ENCODE data around the gene LRP1B.
"Not testable (repeated sequence)": the region's sequence is repeated elsewhere in the genome, so short reads cannot be mapped to it uniquely, and the experiment has no call there.

The LRP1B gene

GRCh38 chr2:140288726-140289125, 1842.1 kb downstream of the LRP1B start:
- no peak for DNase-seq (ENCODE audit: low read depth in 2 of 3, low spot score in 1 of 3)

DNA sequence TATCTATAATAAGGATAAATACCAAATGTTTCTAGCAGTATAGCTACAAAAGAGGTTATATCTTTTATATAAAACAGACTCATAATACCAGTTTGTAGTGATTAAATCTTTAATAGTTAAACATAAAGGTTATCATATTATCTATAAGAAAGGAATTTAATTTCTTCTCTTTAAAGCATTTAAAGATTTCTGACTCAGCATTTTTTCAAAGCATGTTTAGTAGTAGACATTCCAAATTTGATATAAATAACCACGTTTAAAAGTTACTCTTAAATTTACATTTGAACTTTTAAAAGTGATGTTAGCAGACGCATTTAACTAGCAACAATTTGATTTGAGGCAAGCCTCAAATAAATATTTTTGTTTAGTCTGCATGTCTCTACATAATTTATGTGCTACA, 1842.6 kb downstream of the LRP1B start:
- DNase-seq (ENCODE audit: low read depth in 2 of 3, low spot score in 1 of 3): no peak

GRCh38 chr2:140286377-140286776, 1844.4 kb downstream of the LRP1B start:
- no peak for DNase-seq (ENCODE audit: low read depth in 2 of 3, low spot score in 1 of 3)

DNA sequence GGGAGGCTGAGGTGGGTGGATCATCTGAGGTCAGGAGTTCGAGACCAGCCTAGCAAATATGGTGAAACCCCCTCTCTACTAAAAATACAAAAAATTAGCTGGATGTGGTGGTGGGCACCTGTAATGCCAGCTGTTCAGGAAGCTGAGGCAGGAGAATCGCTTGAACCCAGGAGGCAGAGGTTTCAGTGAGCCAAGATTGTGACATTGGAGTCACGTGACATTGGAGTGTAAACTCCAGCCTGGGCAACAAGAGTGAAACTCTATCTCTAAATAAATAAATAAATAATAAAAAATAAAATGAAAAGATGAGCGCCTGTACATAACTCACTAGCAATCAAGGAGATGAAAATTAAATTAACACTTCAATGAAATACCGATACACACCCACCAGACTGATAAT, 1853.5 kb downstream of the LRP1B start:
- DNase-seq (ENCODE audit: low read depth in 2 of 3, low spot score in 1 of 3): not testable (repeated sequence)

- no peak for DNase-seq (ENCODE audit: low read depth in 2 of 3, low spot score in 1 of 3)
Measured at GRCh38 chr2:140276661-140277060, 1854.2 kb downstream of the LRP1B start.

- DNase-seq (ENCODE audit: low read depth in 2 of 3, low spot score in 1 of 3): no peak
Measured at GRCh38 chr2:140275427-140275826, 1855.4 kb downstream of the LRP1B start.

DNA sequence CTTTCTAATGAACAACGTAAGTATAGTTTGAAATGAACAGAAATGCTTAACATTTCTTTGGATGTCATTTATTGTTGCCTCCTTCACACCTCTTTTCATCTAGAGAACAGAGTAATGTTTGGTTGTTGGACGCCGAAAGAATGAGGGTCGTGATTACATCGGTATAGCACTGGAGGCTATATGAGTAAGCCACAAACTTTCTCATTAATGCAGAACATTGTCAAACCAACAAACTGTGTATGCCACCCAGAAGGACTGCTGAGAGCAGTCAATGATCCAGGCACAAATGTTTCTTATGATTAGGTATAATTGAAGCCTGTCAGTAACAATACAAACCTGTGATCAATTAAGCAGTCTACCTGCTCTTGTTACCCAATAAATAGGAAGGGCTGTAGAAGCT, 1855.9 kb downstream of the LRP1B start:
- no peak for DNase-seq (ENCODE audit: low read depth in 2 of 3, low spot score in 1 of 3)

DNA sequence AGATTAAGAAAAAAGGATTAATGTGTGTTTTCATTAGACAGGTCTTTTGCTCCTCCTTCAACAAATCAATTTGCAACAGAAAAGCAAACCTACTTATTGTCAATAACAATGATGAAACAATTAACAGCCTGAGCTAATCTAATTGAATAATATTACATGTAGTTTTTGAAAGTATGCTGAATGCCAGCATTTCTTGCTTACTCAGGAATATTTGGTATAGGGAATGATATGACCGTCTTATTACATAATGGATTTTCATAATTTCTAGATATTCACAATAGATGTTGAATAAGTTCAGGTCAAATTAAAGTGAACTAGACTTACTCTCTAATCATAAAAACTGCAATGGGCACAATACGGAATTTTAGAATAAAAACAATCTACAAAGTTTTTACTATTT, 1856.9 kb downstream of the LRP1B start:
- DNase-seq (ENCODE audit: low read depth in 2 of 3, low spot score in 1 of 3): no peak

- DNase-seq (ENCODE audit: low read depth in 2 of 3, low spot score in 1 of 3): no peak
Measured at GRCh38 chr2:140273408-140273807, 1857.4 kb downstream of the LRP1B start.

- DNase-seq (ENCODE audit: low read depth in 2 of 3, low spot score in 1 of 3): no peak
Measured at GRCh38 chr2:140270224-140270623, 1860.6 kb downstream of the LRP1B start.

- DNase-seq (ENCODE audit: low read depth in 2 of 3, low spot score in 1 of 3): no peak
Measured at GRCh38 chr2:140269000-140269399, 1861.8 kb downstream of the LRP1B start.

GRCh38 chr2:140262908-140263307, 1867.9 kb downstream of the LRP1B start:
- no peak for DNase-seq (ENCODE audit: low read depth in 2 of 3, low spot score in 1 of 3)

- DNase-seq (ENCODE audit: low read depth in 2 of 3, low spot score in 1 of 3): no peak
Measured at GRCh38 chr2:140257692-140258300, 1873.0 kb downstream of the LRP1B start.

DNA sequence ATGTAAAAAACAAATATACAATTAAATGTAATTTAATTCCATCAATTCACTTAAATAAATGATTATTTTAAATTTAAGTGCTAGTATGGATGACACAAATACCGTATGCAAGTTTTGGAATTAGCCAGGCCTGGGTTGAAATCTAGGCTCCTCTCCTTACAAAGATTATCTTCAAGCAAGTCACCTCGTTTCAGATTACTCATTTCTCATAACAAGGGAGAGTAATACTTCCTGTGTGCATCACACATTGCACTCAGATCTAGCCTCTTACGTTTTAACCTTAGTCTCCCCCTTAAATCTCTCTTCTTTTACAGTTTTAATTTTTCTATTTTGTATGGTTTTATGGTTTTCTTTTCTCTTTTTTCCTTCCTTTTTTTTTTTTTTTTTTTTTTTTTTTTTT, 1874.7 kb downstream of the LRP1B start:
- no peak for DNase-seq (ENCODE audit: low read depth in 2 of 3, low spot score in 1 of 3)

GRCh38 chr2:140249821-140250220, 1881.0 kb downstream of the LRP1B start:
- no peak for DNase-seq (ENCODE audit: low read depth in 2 of 3, low spot score in 1 of 3)

DNA sequence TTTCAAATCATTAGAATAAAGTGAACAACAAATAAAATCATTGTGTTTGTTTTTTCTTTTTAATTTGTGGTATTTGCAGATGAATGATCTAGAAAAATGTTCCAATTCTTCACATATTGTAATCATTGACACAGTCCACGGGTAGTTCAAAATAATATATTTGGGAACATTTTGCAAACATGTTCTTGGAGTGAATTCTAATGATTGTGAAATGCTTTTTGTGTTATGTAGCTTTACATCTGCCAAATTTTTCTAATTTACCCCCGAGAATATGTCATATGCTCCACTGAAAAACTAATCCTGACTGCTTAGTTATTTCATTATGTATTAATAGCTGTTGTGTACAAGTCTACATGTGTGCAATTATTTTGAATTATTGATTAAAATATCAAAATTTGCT, 1882.2 kb downstream of the LRP1B start:
- no peak for DNase-seq (ENCODE audit: low read depth in 2 of 3, low spot score in 1 of 3)

DNA sequence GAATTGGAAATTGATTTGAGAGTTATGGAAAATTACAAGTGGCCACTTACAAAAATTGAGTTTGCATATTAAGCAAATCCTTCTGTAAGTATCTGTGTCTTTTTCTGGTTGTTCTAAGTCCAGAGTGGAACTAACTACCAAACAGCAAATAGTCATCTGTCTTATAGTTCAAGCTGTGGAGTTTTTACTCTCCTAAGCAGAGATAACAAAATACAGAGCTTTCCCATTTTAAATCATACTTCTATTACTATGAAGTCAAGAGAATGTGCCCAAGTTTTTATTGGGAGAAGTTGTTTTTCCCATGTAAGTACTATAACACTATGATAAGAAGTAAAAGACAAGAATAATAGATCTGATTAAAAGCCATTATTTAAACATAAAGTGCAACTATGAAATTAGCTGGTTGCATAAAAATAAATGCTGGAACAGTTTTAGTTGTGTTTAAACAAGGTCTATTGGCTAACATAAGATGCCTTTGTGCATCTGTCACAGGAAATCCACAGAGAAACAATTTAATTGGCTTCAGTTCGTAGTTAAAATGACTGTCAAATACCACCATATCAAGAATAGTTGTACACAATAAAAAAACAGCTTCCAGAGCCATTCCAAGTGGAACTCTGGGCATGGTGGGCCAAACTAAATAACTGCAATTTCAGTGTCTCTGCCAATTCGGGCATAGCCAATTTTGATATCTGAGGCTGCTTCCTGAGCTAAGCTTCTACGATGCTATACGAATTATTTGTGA, 1883.2 kb downstream of the LRP1B start:
- no peak for DNase-seq (ENCODE audit: low read depth in 2 of 3, low spot score in 1 of 3)

- DNase-seq (ENCODE audit: low read depth in 2 of 3, low spot score in 1 of 3): no peak
Measured at GRCh38 chr2:140246957-140247356, 1883.9 kb downstream of the LRP1B start.

- no peak for DNase-seq (ENCODE audit: low read depth in 2 of 3, low spot score in 1 of 3)
Measured at GRCh38 chr2:140246058-140246457, 1884.8 kb downstream of the LRP1B start.

- no peak for DNase-seq (ENCODE audit: low read depth in 2 of 3, low spot score in 1 of 3)
Measured at GRCh38 chr2:140242889-140243288, 1887.9 kb downstream of the LRP1B start.

DNA sequence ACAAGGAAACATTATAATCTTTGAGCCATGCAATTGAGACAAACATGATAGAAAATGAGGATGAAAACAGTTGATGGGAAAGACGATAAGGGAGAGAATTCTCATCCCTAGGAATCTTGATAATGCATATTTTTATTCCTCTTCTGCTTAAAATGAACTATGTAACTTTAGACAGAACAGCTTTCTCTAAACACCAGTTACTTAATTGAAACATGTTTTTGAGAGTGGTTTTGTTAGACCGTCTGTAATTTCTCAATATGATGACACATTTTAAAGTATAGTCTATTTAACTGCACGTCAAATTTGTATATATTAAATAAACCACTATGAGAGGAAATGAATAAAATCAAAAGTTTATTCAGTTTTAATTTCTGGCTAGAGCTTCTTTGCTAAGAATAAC, 1896.7 kb downstream of the LRP1B start:
- DNase-seq (ENCODE audit: low read depth in 2 of 3, low spot score in 1 of 3): no peak

DNA sequence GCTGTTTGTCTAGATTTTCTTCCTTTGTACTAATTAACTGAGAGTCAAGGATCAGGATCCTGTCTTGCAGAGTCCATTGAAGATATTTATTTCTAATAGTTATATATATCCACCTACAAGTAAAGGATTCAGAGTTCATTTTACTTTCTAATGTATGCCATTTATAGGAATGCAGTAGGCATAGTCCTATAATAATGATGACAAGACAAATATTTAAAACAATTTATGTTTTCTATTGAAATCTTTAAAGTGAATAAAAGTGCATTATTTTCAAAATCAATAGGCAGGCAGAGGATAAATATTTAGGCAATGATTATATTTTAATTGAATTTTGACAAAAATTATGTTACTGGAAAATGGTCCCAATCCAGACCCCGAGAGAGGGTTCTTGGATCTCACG, 1919.9 kb downstream of the LRP1B start:
- no peak for DNase-seq (ENCODE audit: low read depth in 2 of 3, low spot score in 1 of 3)

- no peak for DNase-seq (ENCODE audit: low read depth in 2 of 3, low spot score in 1 of 3)
Measured at GRCh38 chr2:140205093-140205492, 1925.7 kb downstream of the LRP1B start.

Measured in stimulated activated CD4-positive, alpha-beta T cell treated with anti-CD3 and anti-CD28 coated beads, Interleukin-12 subunit alpha, Interleukin-12 subunit beta, amount 100 ng/mL, for 48 hours (primary cell).